SK-N-SH treated with all-trans-retinoic acid at 6 μM for 48 hours (cell line): ENCODE measurements around the gene WFDC5.

Source experiments
- ARNTL ChIP-seq: fragments of 450-650 bp; formaldehyde crosslinking; IDR thresholded peaks from 2 replicates; pipeline ENCODE4 v1.5.0; 2020; ENCODE audit warnings: low read depth, mild to moderate bottlenecking, moderate library complexity, borderline replicate concordance
- ESRRG ChIP-seq: fragments of 250-450 bp; sonication (Bioruptor Pico); IDR thresholded peaks from 2 replicates; pipeline ENCODE4 v1.6.1; 2021; ENCODE audit warnings: mild to moderate bottlenecking
- GLIS3 ChIP-seq: fragments of 250-450 bp; sonication (Bioruptor Pico); IDR thresholded peaks from 2 replicates; pipeline ENCODE4 v1.5.0; 2020; ENCODE audit warnings: mild to moderate bottlenecking, moderate library complexity
- ISL1 ChIP-seq: fragments of 250-450 bp; sonication (Bioruptor Pico); IDR thresholded peaks from 2 replicates; pipeline ENCODE4 v2.1.2; 2022; ENCODE audit warnings: mild to moderate bottlenecking, moderate library complexity
- PATZ1 ChIP-seq: fragments of 250-450 bp; sonication (Bioruptor Pico); IDR thresholded peaks from 2 replicates; pipeline ENCODE4 v1.8.0; 2020; ENCODE audit warnings: mild to moderate bottlenecking, moderate library complexity, borderline replicate concordance
- TCF4 ChIP-seq: fragments of 250-450 bp; sonication (Bioruptor Pico); IDR thresholded peaks from 2 replicates; pipeline ENCODE4 v1.8.0; 2021; ENCODE audit warnings: mild to moderate bottlenecking, moderate library complexity, borderline replicate concordance
- TOX ChIP-seq: fragments of 250-450 bp; sonication (Bioruptor Pico); IDR thresholded peaks from 2 replicates; pipeline ENCODE4 v1.8.0; 2021; ENCODE audit warnings: mild to moderate bottlenecking, moderate library complexity, borderline replicate concordance
- ZFP30 ChIP-seq: fragments of 450-650 bp; formaldehyde crosslinking; IDR thresholded peaks from 2 replicates; pipeline ENCODE4 v1.5.0; 2022; ENCODE audit warnings: mild to moderate bottlenecking, moderate library complexity

- TF ChIP-seq TOX (CRISPR knock-in tag) (no peak), ESRRG (CRISPR knock-in tag) (no peak), ARNTL (CRISPR knock-in tag) (no peak), TCF4 (CRISPR knock-in tag) (no peak), GLIS3 (CRISPR knock-in tag) (no peak), ZFP30 (no peak), PATZ1 (CRISPR knock-in tag) (no peak), ISL1 (no peak)
Measured at GRCh38 chr20:45077559-45077958, 37.4 kb downstream of the WFDC5 start.
